Measurements from ENCODE around the gene SLC13A3.
A peak's percentile ranks its signal among the peaks of the same experiment; 100 is the strongest.
"Not testable (repeated sequence)": the region's sequence is repeated elsewhere in the genome, so short reads cannot be mapped to it uniquely, and the experiment has no call there.

Gene SLC13A3

GRCh38 chr20:46681032-46681854 lies 30.0 kb upstream of the SLC13A3 start:
- DNase-seq (ENCODE audit: low read depth), result peak; percentile 54

GRCh38 chr20:46680684-46681031 lies 29.4 kb upstream of the SLC13A3 start:
- no peak for DNase-seq (ENCODE audit: low read depth)

- no peak for DNase-seq (ENCODE audit: low read depth)
Measured at GRCh38 chr20:46678516-46678915, 27.3 kb upstream of the SLC13A3 start.

GRCh38 chr20:46677608-46678007 lies 26.3 kb upstream of the SLC13A3 start:
- no peak for DNase-seq (ENCODE audit: low read depth)

- DNase-seq (ENCODE audit: low read depth), result not testable (repeated sequence)
Measured at GRCh38 chr20:46676649-46677316, 25.5 kb upstream of the SLC13A3 start.

- no peak for DNase-seq (ENCODE audit: low read depth)
Measured at GRCh38 chr20:46674253-46675083, 23.2 kb upstream of the SLC13A3 start.

- DNase-seq (ENCODE audit: low read depth), result no peak
Measured at GRCh38 chr20:46673394-46674252, 22.4 kb upstream of the SLC13A3 start.

- DNase-seq (ENCODE audit: low read depth), result no peak
Measured at GRCh38 chr20:46672543-46673148, 21.4 kb upstream of the SLC13A3 start.

GRCh38 chr20:46671866-46672542 lies 20.7 kb upstream of the SLC13A3 start:
- no peak for DNase-seq (ENCODE audit: low read depth)

- no peak for DNase-seq (ENCODE audit: low read depth)
Measured at GRCh38 chr20:46670585-46671584, 19.6 kb upstream of the SLC13A3 start.

GRCh38 chr20:46670228-46670584 lies 18.9 kb upstream of the SLC13A3 start:
- DNase-seq (ENCODE audit: low read depth), result no peak

- no peak for DNase-seq (ENCODE audit: low read depth)
Measured at GRCh38 chr20:46666818-46667515, 15.7 kb upstream of the SLC13A3 start.

- no peak for DNase-seq (ENCODE audit: low read depth)
Measured at GRCh38 chr20:46666306-46666705, 15.0 kb upstream of the SLC13A3 start.

- DNase-seq (ENCODE audit: low read depth), result no peak
Measured at GRCh38 chr20:46665602-46666001, 14.3 kb upstream of the SLC13A3 start.

- DNase-seq (ENCODE audit: low read depth), result no peak
Measured at GRCh38 chr20:46663531-46663930, 12.3 kb upstream of the SLC13A3 start.

GRCh38 chr20:46661659-46662058 lies 10.4 kb upstream of the SLC13A3 start:
- no peak for DNase-seq (ENCODE audit: low read depth)

GRCh38 chr20:46660487-46660886 lies 9.2 kb upstream of the SLC13A3 start:
- DNase-seq (ENCODE audit: low read depth), result no peak

GRCh38 chr20:46657618-46658017 lies 6.4 kb upstream of the SLC13A3 start:
- no peak for DNase-seq (ENCODE audit: low read depth)

- DNase-seq (ENCODE audit: low read depth), result no peak
Measured at GRCh38 chr20:46657137-46657536, 5.9 kb upstream of the SLC13A3 start.
